PC-9 (cell line): Measurements from ENCODE around the gene TSEN15. TPM values are rescaled to one million over a fixed set of nuclear protein-coding genes. Genes with fewer than 3 reads are reported as not detected.

Experiments used
- BruUV-seq: library from RNA; stranded (reverse); fragments of 400-500 nt; replicated peaks from 2 replicates; lab custom pipeline; 2021; lab: Mats Ljungman, UMichigan
- CTCF ChIA-PET: fragments of 300-600 bp; sonication (Branson Sonifier 250); formaldehyde crosslinking; loops from one replicate; lab custom pipeline; 2022; ENCODE audit warnings: antibody characterized with exemption; lab: Charles Lee
- POLR2A ChIA-PET: fragments of 300-600 bp; sonication (Branson Sonifier 250); formaldehyde crosslinking; loops from one replicate; lab custom pipeline; 2022; ENCODE audit warnings: antibody characterized with exemption; ENCODE audit not compliant: unreplicated experiment; lab: Charles Lee
- DNase-seq, 2 experiments: peaks; one replicate each; pipeline versions ENCODE4 v3.0.0 to v3.0.0-alpha.2; 2015 to 2022; ENCODE audit warnings: mixed read lengths in 1 of 2
- H2AFZ ChIP-seq: fragments of 200-600 bp; sonication (generic); 2 replicates; pipeline ENCODE4 v1.8.1; 2017; ENCODE audit warnings: antibody characterized with exemption
- H3F3A ChIP-seq: fragments of 200-600 bp; sonication (generic); 2 replicates; pipeline ENCODE4 v1.8.1; 2017; ENCODE audit warnings: antibody characterized with exemption, mild to moderate bottlenecking, low read depth; ENCODE audit not compliant: insufficient read depth
- H3K27ac ChIP-seq: fragments of 200-600 bp; sonication (generic); 2 replicates; pipeline ENCODE4 v1.6.1; 2016; ENCODE audit warnings: mixed run types
- H3K27me3 ChIP-seq: fragments of 200-600 bp; sonication (generic); 2 replicates; pipeline ENCODE4 v1.6.1; 2016; ENCODE audit warnings: low read depth, mixed run types; ENCODE audit not compliant: insufficient read depth
- H3K36me3 ChIP-seq: fragments of 200-600 bp; sonication (generic); 2 replicates; pipeline ENCODE4 v1.6.1; 2016; ENCODE audit warnings: low read depth, mixed run types
- H3K4me1 ChIP-seq: fragments of 200-600 bp; sonication (generic); replicated peaks from 2 replicates; pipeline ENCODE4 v1.6.1; 2016; ENCODE audit warnings: mixed run types; ENCODE audit not compliant: insufficient read depth
- H3K4me2 ChIP-seq: fragments of 200-600 bp; sonication (generic); 2 replicates; pipeline ENCODE4 v1.6.1; 2017; ENCODE audit warnings: mixed run types
- H3K4me3 ChIP-seq: fragments of 200-600 bp; sonication (generic); 2 replicates; pipeline ENCODE4 v1.6.1; 2016; ENCODE audit warnings: mixed run types
- H3K79me2 ChIP-seq: fragments of 200-600 bp; sonication (generic); 2 replicates; pipeline ENCODE4 v1.6.1; 2017; ENCODE audit warnings: low read depth, mixed run types
- H3K9me2 ChIP-seq: fragments of 200-600 bp; sonication (generic); 2 replicates; pipeline ENCODE4 v1.8.1; 2017; ENCODE audit warnings: mild to moderate bottlenecking; ENCODE audit not compliant: insufficient read depth
- H3K9me3 ChIP-seq: fragments of 200-600 bp; sonication (generic); 2 replicates; pipeline ENCODE4 v1.8.1; 2016; ENCODE audit warnings: low read depth; ENCODE audit not compliant: insufficient read depth
- H4K20me1 ChIP-seq: fragments of 200-600 bp; sonication (generic); 2 replicates; pipeline ENCODE4 v1.8.1; 2017; ENCODE audit not compliant: insufficient read depth
- CTCF ChIP-seq: fragments of 200-600 bp; sonication (generic); conservative IDR thresholded peaks from 2 replicates; pipeline ENCODE4 v1.6.1; 2017; ENCODE audit warnings: mixed run types, antibody characterized with exemption, mild to moderate bottlenecking, moderate library complexity
- EZH2 ChIP-seq: fragments of 200-600 bp; sonication (generic); IDR thresholded peaks from 2 replicates; pipeline ENCODE4 v1.8.0; 2017; ENCODE audit warnings: antibody characterized with exemption, low read depth
- intact Hi-C: fragments of 100-400 bp; cut with micrococcal nuclease; formaldehyde crosslinking; loops from one replicate; pipeline ENCODE4 v1.10.0; 2022; ENCODE audit not compliant: unreplicated experiment
- total RNA-seq: library from RNA; stranded (reverse); gene quantifications from 2 replicates; pipeline ENCODE4 v1.2.3, GENCODE V29; 2021

The TSEN15 gene
- total RNA-seq, 1 experiment from 2014 or later, result 46.0 TPM

DNA sequence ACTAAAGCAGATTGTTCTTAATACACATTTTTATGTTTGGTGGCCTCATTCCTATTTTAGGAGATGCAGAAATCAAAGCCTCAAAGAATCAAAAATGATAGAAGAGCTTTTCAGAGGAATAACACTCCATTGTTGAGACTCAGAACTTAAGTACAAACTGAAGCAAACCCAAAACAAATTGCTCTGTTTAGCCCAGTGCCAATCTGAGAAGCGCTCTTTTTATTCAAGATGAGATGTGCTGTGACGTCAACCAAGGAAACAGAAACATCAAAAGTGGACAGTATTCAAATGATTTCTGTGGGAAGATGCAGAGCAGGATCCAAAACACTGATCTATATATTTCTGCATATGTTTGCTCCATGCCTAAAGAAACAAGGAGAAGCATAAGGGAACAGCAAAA, 32.0 kb upstream of the TSEN15 start:
- intact Hi-C loops, result no loop called here
- Histone ChIP-seq H3K36me3 (no peaks in the 10 kb centered on the region), H3K27ac (no peak overlapping the region), H4K20me1 (no peaks in the 10 kb centered on the region), H3K4me2 (no peak overlapping the region), H3K9me2 (no peaks in the 10 kb centered on the region), H3F3A (no peaks in the 10 kb centered on the region), H3K27me3 (no peaks in the 10 kb centered on the region), H3K4me1 (no peaks in the 10 kb centered on the region), H2AFZ (no peak overlapping the region), H3K4me3 (no peak overlapping the region), H3K9me3 (no peaks in the 10 kb centered on the region), H3K79me2 (no peaks in the 10 kb centered on the region)
- no peak for TF ChIP-seq EZH2
- no peak for TF ChIP-seq CTCF
- ChIA-PET POLR2A (no interaction called here), CTCF (no interaction called here)
- no peak for DNase-seq
- BruUV-seq, result no TSS peak

GRCh38 chr1:184020328-184020727, 31.2 kb upstream of the TSEN15 start:
- no TSS peak for BruUV-seq
- Histone ChIP-seq H3K4me1 (no peaks in the 10 kb centered on the region), H3K36me3 (no peaks in the 10 kb centered on the region), H3K79me2 (no peaks in the 10 kb centered on the region), H3K27ac (no peak overlapping the region), H3K9me3 (no peaks in the 10 kb centered on the region), H4K20me1 (no peaks in the 10 kb centered on the region), H3K4me2 (no peak overlapping the region), H3K4me3 (no peak overlapping the region), H3K9me2 (no peaks in the 10 kb centered on the region), H3K27me3 (no peaks in the 10 kb centered on the region), H3F3A (no peaks in the 10 kb centered on the region), H2AFZ (no peak overlapping the region)
- POLR2A ChIA-PET, result no interaction called here
- DNase-seq, result no peak
- intact Hi-C loops, result no loop called here
- no peak for TF ChIP-seq EZH2
- no peak for TF ChIP-seq CTCF
- CTCF ChIA-PET, result no interaction called here

DNA sequence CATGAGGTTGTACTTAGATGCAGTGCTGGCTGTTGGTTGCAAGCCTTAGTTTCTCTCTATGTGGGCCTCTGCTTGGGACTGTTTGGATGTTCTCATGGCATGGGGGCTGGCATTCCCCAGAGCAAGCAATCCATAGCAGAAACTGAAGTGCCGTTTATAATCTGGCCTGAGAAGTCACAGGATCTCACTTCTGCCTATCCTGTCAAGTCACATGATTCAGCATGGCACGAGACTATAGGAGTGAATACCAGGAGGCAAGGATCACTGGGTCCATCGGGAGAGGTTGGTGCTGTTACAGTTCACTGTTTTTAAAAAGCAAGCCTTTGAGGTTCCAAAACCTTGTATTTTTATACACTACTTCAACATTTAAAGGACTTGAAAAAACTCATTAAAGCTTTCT, 30.7 kb upstream of the TSEN15 start:
- ChIA-PET POLR2A (no interaction called here), CTCF (no interaction called here)
- intact Hi-C loops, result no loop called here
- Histone ChIP-seq H3K4me3 (no peak overlapping the region), H3K27ac (no peak overlapping the region), H4K20me1 (no peaks in the 10 kb centered on the region), H3K27me3 (no peaks in the 10 kb centered on the region), H3K36me3 (no peaks in the 10 kb centered on the region), H3K4me1 (0 out of 2 replicates have a peak, but pooled peaks cover 4% of the 10 kb centered on the region), H3K79me2 (no peaks in the 10 kb centered on the region), H3K9me2 (no peaks in the 10 kb centered on the region), H3F3A (no peaks in the 10 kb centered on the region), H2AFZ (no peak overlapping the region), H3K9me3 (no peaks in the 10 kb centered on the region), H3K4me2 (no peak overlapping the region)
- BruUV-seq, result no TSS peak
- no peak for TF ChIP-seq EZH2
- no peak for DNase-seq

DNA sequence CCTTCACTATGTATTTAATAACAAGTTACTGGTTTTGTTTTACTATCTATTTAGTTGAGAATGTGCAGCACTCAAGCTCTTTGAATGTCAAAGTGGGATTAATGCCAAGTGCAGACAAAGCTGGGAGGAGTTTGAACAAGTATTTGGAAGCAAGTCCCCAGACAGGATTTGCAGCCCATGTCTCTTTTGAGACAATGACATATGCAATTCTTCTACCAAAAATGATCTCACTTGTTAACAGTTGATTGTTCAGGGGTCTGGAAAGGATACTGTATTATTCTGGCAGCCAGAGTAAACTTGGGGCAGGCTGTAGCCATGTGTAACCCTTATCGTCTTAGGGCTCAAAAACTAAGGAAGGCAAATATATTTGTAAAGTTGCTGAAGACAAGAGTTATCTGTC, 29.8 kb upstream of the TSEN15 start:
- no peak overlapping the region for H3K4me2 ChIP-seq
- H3K9me2 ChIP-seq, result no peaks in the 10 kb centered on the region
- H3K4me1 ChIP-seq, result 0 out of 2 replicates have a peak, but pooled peaks cover 4% of the 10 kb centered on the region
- ChIA-PET CTCF (no interaction called here), POLR2A (interaction anchor here (0.6 kb wide), 1 partner anchor 140 kb away, joined by 3 read pairs; no protein-coding TSS in a partner anchor)
- H3K36me3 ChIP-seq, result no peaks in the 10 kb centered on the region
- no peaks in the 10 kb centered on the region for H3K9me3 ChIP-seq
- no peak overlapping the region for H3K27ac ChIP-seq
- no peaks in the 10 kb centered on the region for H3K79me2 ChIP-seq
- H4K20me1 ChIP-seq, result no peaks in the 10 kb centered on the region
- TF ChIP-seq EZH2 (no peak), CTCF (no peak)
- DNase-seq, result peak in 1 of 2 experiments; percentile 33
- H3F3A ChIP-seq, result no peaks in the 10 kb centered on the region
- no TSS peak for BruUV-seq
- no peaks in the 10 kb centered on the region for H3K27me3 ChIP-seq
- no peak overlapping the region for H2AFZ ChIP-seq
- H3K4me3 ChIP-seq, result no peak overlapping the region
- intact Hi-C loops, result no loop called here
